Neural progenitor cell (in vitro differentiated cells): ENCODE results near the gene PXDN.

Experiments
- EZH2 ChIP-seq: fragments of 200-600 bp; sonication (generic); IDR thresholded peaks from 2 replicates; pipeline ENCODE4 v1.6.1; 2017; ENCODE audit warnings: antibody characterized with exemption, mild to moderate bottlenecking, moderate library complexity
- TF ChIP-seq, protein P1 (sequence below): fragments of 200-600 bp; sonication (generic); IDR thresholded peaks from 2 replicates; pipeline ENCODE4 v1.5.1; 2017; ENCODE audit warnings: antibody characterized with exemption, mild to moderate bottlenecking

DNA sequence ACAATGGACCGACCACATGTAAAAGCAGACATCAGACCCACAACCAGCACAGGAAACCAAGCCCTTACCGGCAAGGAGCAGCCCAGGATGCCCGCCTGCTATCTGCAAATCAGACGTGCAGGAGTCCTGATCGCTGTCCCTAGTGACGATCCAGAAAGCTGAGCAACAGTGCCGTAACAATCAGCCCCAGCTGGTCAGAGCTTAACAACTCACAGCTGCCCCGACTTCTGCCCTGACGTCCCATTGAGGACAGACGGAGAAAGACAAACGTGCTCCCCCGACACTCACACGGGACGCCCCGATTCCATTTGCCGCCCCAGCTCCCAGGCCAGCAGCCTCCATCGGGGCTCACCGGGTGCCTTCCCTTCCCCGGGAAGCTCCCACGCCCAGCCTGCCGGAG is 39.8 kb upstream of the PXDN start:
- TF ChIP-seq, protein P1, sequence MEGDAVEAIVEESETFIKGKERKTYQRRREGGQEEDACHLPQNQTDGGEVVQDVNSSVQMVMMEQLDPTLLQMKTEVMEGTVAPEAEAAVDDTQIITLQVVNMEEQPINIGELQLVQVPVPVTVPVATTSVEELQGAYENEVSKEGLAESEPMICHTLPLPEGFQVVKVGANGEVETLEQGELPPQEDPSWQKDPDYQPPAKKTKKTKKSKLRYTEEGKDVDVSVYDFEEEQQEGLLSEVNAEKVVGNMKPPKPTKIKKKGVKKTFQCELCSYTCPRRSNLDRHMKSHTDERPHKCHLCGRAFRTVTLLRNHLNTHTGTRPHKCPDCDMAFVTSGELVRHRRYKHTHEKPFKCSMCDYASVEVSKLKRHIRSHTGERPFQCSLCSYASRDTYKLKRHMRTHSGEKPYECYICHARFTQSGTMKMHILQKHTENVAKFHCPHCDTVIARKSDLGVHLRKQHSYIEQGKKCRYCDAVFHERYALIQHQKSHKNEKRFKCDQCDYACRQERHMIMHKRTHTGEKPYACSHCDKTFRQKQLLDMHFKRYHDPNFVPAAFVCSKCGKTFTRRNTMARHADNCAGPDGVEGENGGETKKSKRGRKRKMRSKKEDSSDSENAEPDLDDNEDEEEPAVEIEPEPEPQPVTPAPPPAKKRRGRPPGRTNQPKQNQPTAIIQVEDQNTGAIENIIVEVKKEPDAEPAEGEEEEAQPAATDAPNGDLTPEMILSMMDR = no peak
- TF ChIP-seq EZH2 = no peak
